Iris pigment epithelial cell (primary cell): ENCODE results near the gene FGF1.
A peak's percentile ranks its signal among the peaks of the same experiment; 100 is the strongest.

ENCODE experiments used
- DNase-seq: peaks from one replicate; pipeline ENCODE4 v3.0.0-alpha.2; 2011; ENCODE audit warnings: low read depth

The FGF1 gene

DNA sequence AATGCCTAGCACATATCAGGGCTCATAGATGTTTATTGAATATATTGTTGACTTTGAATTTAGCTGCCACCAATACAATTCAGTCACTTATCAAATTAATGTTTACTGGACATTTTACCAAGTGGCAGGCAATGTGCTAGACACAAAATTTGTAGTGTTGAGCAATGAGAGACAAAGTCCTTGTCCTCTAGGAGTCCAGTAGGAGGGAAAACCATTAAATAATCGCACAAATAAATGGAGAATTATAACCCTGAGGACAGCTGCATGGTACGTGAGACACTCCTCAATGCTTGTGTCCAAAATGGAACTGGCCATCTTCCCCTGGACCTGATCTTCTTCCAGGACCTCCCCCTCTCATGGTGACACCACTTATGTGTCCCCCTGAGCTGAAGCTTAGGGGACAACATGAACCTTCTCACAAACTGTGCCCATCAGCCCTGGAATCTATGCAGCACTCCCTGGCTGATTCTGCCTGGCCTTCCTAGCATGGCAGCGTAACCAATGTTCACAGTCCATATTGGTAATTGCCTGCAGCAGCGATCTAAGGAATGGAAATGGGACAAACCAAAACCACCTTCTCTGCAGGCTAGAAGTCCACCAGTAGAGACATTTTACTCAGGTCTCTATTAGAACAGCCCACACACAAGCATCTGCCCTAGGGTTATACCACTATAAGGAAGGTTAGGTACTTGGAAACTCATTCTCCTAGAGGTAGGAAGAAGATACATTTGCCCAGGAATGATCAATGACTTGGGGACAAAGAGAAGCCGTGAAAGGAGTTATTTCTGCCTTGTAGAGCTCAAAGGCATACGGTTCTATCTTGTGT, 75.5 kb downstream of the FGF1 start:
- no peak for DNase-seq

DNA sequence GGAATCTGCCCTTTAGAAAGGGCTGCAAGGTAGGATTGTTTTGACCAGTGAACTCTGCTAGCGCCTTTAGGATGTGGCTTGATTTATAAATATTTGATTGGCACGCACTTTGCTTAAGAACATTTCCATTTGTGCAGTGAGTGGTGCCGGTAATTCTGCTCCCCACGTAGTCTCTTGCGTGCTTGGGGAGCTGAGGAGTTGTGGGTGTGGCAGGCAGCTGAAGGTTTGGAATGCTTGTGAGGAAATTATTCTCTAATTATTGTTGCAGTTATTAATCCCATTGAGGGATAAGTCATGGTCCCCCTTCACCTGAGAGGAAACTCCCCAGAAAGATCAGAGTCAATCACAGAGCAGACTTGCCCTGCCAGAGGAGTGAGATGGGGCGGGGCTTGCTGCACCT, 76.7 kb downstream of the FGF1 start:
- no peak for DNase-seq

DNA sequence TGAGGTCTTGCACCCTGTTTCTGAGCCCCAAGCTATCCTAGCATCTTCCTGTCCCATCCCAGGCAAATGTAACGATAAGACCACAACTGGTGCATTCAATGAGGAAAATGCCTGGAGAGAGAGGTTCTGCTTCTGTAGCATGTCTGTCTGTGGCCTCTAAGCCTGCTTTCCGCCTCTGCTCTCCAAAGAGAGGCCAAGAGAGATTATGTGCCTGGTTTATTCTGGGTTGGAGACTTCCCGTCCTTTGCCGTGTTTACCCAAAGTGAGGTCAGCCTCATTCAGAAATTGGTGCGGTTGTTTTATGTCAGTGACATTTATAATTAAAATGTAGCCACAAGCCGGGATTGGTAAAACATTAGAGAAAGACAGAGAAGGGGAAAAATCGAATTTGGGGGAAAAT, 77.8 kb downstream of the FGF1 start:
- DNase-seq = no peak

DNA sequence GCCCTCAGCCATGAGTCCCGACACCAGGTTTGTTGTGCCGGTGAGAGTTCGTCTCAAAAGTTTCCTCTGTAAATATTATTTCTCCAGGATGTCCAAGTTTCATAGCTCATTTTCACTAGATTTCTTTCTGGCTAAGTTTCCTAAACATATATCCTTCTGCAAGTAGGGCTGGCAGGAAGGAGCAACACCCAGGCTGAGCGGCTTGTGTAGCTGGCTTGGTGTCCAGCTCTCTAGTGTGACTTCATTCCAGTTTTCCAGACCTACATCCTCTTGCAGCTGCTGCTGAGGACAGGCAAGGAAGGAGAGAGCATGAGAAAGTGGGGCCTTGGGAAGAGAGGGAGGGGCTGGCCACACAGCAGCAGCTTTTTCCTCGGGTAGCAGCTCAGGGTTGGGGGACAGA, 80.3 kb downstream of the FGF1 start:
- no peak for DNase-seq

DNA sequence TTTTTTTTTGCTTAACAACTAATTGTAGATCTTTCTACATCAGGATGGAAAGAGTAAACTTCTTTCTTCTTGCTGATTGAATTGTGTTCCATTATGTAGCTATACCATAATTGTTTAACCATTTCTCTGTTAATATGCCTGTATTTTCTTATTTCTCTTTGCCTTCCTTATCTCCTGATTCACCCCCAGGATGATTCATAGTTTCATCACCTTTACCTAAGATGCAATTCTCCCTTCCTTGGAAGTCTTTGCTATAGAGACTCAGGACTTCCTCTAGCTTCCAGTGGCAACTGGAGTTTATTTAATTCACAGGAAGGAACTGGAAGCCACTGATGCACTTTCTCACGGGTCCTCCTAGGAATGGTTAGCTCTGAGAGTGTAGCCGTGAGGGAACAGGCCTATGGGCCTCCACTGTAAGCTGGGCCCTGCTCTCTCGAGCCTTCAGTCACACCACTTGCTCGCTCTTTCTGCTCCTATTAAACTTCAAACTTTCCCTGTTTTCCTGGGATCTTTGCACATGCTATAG, 83.1 kb downstream of the FGF1 start:
- peak; percentile 26 for DNase-seq

DNA sequence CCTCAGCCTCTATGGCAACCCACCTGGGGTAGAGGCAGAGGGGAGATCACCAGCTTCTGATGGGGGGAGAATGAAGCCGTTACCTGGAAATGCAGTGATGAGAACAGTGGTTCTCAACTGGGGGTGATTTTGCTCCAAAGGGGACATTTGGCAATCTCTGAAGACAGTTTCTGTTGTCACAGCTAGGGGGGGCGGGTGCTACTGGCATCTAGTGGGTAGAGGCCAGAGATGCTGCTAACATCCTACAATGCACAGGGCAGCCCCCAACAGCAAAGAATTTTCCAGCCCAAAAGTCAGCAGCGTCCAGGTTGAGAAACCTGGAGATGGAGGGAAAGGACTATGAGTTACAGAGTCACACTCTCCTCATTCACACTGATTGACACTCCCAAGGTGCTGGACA, 84.5 kb downstream of the FGF1 start:
- no peak for DNase-seq

DNA sequence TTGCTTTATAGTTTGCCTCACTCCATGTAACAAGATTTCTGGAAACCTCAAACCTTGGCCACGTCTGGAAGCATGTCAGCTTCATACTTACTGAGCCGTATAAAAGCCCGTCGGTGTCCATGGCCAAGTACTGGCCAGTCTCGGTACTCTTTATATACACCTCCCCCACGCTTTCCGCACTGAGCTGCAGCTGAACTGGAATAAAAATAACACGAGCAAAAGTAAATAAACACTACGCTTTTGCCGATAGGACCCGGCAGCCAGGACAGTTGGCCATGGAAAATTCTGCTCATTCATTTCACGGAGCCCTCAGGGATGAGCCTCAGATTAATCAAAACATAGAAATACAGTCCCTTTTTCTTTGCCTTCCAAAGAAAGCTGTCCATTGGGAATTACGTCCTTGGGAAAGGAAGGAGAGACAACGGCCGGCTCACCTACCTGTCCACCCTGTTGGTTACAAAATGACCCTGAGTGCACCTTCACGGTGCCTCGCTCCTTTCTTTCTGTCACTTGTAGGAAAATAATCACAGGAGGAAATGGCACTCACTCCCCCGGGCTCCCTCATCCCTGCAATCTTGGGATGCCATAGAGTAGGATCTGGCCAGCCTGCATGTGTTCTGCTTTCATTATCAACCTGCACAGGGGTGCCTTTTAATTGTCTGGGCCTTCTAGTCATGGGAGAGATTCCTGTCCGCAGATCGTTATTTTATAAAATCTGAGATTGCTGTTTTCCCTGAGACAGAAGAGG, 85.1 kb downstream of the FGF1 start:
- peak; percentile 92 for DNase-seq

DNA sequence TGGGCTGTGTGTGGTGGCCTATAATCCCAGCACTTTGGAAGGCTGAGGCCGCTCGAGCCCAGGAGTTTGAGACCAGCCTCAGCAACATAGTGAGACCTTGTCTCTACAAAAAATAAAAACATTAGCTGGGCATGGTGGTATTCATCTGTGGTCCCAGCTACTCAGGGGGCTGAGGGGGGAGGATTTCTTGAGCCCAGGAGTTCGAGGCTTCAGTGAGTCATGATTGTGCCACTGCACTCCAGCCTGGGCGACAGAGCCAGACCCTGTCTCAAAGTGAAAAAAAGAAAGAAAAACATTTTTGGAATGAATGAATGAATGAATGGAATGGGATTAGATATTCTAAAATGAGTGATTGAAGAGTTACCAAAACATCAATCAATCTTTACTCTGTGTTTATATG, 85.8 kb downstream of the FGF1 start:
- DNase-seq = no peak

DNA sequence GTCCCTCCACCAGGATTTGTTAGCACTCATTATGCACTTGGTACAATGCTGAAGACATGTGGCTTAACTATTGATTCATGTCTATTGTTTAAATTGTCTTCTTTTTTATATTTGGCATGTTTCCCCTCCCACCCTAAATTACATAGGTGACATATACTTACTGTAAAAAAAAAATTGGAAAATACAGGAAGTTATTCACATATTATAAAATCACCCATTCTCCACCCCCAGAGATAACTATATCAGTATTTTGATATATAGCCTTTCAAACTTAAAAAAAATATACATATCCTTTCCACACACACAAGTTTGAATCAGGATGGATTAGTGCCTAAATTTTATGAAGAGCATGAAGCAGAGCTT, 87.6 kb downstream of the FGF1 start:
- DNase-seq = no peak

DNA sequence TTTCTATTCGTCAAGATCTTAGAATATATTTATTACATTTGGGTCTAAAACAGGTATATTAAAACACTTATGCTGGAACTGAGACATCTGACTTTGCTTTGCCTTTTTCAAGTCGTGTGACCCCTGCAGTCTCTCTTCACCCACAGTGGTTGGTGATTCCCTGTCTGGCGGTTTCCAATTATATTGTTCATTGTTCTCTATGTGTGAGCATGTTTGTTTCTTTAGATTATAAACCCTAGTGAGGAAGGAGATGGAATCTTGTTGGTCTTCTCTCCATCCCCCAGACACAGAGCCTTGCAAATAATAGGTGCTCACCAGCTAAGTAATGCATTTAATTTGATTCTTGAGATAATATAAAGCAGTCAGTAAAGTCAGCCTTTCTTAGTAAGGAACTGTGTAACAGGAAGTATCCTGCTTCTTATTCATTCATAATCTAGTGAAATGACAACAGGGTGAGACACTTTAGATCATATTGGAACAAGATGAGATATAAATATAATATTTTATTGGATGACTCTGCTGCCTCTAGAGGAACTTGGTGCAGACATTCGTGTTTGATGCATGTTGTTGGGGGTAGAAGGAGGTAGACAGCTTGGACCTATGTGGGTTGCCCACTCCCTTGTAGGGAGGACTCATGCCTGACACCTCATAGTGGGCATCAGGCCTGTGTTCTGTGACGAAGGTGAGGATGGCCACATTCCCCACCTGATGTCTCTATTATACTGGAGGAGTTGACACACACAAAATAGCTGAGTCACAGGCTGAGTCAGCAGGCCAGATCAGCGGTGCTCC, 88.1 kb downstream of the FGF1 start:
- peak; percentile 86 for DNase-seq

DNA sequence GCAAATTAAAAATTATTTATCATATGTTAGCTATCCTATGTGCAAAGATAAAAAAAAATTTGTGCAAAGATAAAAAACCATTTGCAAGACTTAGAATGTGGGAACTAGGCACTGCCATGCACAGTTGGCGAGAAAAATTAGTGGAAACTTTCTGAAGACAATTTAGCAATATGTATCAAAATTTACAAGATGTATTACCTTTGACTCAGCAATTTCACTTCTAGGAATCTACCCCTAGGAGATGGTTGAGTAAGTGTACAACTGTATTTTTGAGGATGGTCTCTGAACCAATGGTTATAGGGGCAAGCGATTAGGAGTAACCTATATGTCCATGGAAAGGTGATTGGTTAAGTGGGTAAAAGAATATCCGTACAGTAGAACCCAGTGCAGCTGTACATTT, 88.9 kb downstream of the FGF1 start:
- no peak for DNase-seq

DNA sequence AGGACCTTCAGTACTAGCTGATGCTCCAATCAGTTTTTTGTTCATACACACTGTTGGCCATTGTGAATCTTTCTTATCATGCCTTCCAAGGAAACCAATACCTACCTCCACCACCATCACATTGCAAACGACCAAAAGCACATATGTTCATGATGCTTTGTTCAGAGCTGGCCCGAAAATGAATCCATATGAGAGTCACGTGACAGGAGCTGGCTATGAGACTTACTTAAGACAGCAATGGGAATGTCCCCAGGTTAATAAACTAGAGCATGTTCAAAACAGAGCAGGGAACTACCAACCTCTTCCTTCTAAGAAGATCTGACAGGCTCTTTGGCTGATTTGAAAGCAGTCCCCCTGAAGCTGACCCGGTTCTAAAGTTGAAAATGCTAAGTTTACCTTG, 93.5 kb downstream of the FGF1 start:
- DNase-seq = no peak

DNA sequence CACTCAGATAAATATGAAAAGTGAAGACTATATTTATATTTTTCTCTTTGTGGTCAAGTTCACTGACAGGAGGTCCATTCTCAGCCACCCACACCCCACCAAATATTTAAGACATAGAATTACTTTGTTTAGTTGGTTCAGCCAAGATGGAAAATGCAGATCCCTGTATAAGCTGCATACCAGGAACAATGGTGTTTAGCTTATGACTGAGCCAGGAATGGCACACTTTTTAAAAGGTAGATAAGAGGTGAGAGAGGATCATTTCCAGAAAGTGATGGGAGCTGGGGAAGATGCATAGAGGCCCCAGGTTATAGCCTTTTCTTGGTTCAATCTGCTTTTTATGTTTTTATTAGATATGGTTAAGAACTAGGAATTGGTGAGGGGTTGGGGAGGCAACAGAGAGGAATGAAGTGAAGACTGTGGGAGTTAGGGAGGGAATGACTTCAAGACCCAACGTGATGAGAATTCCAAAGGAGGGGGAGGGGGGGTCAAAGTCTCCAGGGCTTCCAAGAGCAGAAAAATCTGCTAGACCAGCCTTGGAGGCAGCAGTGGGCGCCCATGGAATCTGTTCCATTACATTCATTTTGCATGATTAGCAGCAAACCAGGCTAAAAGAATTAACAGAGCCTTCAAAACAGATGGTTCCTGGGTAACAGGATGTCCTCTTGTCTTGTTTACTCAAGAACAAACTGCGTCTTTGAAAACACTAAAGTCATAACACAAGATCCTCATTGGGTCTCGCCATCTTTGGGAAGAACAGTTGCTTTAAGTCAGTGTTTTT, 95.2 kb downstream of the FGF1 start:
- peak; percentile 58 for DNase-seq

DNA sequence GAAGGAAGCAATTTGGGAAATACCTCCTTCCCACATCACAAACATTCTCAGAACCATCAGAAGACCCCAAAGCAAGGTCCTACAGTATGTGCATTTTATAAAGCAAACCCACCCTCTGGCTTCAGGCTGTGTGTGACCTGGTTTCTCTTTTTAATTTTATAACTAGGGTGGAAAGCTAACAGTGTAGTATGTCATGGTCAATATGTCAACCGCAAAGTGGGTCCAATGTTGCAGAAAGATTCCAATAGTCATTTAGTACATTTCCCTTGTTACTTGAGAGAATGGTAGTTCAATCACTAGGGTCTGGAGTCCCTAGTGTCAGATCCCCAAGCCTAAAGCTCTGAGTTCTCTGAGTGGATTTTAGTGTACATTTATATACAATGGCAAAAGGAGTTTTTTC, 96.2 kb downstream of the FGF1 start:
- DNase-seq = no peak

DNA sequence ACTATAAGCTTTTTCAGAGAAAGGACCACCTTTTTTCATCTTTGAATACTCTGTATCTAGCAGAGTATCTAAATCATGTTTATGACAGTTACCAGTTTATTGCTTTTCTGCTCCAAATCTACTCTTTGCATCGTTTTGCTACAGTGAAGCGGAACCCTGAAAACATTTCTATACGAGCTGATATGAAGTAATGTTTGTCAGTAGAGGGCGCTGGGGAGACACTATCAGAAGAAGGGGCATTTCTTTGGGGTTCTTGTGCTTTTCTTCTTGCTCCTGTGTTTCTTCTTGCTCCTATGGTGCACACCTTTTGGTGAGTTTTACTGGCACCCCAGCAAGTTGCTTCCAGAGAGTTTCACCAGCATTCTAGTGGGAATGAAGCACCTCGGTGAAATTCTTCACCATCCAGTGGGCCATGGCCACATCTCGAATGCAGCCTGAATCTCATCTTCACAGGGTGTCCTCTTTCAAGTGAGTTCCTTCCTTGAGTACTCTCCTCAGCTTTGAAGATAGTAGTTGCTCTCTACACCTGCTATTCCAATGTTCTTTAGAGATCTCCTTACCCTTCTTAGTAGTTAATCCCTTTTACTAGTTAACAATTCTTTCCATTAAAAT, 98.4 kb downstream of the FGF1 start:
- DNase-seq = peak; percentile 61

DNA sequence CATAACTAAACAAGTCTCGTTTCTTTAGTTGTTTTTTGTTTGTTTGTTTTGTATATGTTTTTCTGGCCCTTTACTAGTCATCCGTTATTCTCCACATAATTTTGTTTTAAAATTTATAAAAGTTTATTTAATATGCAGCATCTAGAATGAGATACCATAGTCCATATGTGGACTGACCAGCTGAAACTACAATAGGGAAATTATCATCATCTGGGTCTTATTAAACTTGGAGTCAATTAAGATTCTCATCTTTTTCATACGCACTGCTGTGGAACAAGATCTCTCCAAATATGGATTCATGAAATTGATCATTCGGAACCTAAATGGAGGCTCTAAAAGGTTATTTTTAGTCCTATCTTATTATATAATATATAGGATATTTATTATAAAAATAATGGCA, 99.3 kb downstream of the FGF1 start:
- no peak for DNase-seq

DNA sequence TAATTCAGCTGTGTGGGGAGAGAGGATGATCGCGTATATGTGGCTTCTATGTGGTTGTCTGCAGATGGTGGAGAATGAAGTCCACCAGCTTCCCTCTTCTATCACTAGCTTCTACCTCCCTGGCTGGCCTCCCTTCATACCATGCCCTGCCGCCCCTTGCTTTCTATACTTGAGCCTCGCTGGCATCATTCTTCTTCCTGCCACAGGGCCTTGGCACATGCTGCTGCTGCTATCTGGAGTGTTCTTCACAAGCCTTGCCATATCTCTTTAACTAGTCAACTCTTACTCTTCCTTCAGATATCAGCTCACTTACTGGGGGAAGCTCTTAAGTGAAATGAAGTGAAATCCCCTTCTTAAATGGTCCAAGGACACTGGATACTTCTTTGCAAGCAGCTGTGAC, 100.4 kb downstream of the FGF1 start:
- DNase-seq = no peak

DNA sequence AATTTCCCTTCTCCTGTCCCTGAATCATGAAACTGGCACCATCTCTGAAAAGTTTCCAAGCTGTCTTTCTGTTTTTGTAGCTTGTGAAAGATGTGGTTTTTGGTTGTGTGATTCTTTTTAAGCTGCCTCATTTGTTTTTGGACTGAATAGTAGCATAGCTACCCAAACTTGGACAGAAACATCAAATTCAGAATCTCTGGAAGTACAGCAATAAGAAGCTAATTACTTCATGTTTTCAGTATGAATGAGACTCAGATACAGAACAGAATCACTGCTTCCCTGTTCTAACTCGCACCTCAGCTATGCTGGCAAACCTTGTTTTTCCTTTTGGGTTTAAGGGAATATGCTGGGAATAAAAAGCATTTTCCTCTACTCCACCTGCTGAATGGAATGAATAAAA, 101.0 kb downstream of the FGF1 start:
- DNase-seq = no peak

DNA sequence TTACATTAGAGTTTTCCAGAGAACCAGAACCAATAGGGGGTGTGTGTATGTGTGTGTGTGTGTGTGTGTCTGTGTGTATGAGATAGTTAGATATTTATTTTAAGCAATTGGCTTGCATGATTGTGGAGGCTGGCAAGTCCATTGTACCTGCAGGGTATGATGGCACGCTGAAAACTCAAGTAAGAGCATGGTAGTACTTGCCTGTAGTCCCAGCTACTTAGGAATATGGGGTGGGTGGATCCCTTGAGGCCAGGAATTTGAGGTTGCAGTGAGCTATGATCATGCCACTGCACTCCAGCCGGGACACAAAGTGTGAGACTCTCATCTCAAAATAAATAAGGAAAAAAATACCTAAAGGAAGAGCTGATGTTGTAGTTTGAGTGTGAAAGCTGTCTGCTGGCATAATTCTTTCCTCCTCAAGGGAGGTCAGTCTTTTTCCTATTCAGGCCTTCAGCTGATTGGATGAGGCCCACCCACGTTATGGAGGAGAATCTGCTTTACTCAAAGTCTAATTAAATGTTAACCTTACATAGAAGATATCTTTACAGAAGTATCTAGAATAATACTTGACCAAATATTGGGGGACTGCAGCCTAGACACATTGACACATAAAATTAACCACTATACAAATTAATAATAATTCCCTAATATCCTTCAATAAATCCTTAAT, 107.6 kb downstream of the FGF1 start:
- DNase-seq = no peak

DNA sequence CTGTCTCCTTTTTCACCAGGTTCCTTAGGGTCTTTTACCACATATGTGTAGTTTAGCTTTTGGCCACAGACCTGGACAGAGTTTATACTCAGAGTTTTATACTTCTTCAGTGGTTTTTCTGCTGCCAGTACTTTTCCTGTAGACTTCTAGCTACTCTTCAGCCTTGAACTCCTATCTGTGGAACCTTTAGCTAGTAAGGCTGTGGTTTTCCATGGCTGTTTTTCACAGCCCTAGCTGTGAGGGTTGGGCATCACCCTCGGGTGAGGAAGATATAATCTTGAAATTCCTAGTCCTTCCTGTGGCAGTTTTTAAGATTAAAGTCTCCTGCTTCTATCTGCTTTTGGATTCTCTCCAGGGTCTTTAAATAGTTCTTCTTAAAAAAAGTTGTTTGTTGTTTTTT, 109.1 kb downstream of the FGF1 start:
- no peak for DNase-seq

DNA sequence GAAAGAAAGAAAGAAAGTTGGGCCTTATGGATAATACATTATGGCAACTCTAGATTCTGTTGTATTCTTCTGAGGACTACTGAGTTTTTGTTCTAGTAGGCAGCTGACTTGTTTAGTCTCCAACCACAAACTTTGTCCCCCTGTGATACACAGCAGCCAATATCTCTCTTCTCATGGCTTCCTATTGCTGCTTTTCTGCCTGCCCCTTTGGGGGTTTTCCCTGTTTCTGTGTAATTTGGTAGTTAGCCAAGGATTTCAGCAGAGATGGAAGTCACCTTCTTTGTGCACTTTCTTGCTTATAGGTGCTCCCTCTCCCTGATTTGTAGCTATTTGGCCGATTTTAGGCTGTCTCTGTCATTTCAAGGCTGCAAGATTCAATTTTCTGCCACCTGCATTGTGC, 109.6 kb downstream of the FGF1 start:
- DNase-seq = peak; percentile 35
